HG03460 (cell line): ENCODE results near the gene XG.
"Not testable (repeated sequence)": the region's sequence is repeated elsewhere in the genome, so short reads cannot be mapped to it uniquely, and the experiment has no call there.

Source experiments
- ATAC-seq: cut with Tn5 transposase; IDR thresholded peaks from one replicate; pipeline ENCODE4 v1.9.1; 2021; ENCODE audit not compliant: unreplicated experiment

XG gene

GRCh38 chrX:2751874-2752300 lies at the start of gene XG:
Gene XG, plus strand, starts transcription at chrX:2752040. Its CDS starts 235 bp downstream, at chrX:2752275.
- not testable (repeated sequence) for ATAC-seq

- no peak for ATAC-seq
These were observed 47.9 kb upstream of the XG start for GRCh38 chrX:2703991-2704369.

DNA sequence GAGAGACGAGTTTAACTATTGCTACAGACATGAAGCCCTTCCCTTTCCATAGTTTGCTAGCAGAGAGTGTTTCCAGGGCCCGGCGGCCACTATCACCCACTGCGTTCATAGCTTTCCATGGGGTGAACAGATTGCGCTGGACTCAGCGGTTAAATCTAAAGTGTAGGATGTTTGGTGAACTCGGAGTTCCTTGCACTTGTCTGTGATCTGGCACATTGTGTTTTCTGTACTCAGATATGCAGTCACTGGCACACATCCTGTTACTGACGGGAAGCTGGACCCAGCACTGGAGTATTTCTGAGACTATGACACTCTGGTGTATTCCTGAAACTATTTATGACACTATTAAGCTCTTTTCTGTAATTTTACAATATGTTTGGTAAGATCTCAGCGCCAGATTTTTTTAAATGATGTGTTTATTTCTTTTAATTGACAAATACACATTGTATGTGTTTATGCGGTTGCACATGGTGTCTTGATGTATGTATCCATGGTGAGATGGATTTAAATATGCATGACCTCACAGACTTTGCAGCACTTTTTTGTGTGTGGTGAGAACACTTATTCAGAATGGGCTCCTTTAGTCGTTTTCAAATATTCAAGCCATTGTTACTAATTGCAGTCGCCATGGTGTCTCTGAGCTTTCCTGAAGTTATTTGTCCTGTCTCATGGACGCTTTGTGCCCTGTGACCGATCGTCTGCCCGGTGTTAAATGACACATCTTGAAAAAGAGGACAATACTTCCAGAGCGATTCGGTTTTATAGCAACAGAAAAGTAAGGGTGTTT lies 46.6 kb upstream of the XG start:
- ATAC-seq: no peak

GRCh38 chrX:2707334-2707760 lies 44.5 kb upstream of the XG start:
- ATAC-seq: peak; percentile 91

- no peak for ATAC-seq
These were observed 43.8 kb upstream of the XG start for GRCh38 chrX:2708021-2708420.

- no peak for ATAC-seq
These were observed 43.1 kb upstream of the XG start for GRCh38 chrX:2708592-2709188.

GRCh38 chrX:2709556-2709955 lies 42.3 kb upstream of the XG start:
- ATAC-seq: no peak

DNA sequence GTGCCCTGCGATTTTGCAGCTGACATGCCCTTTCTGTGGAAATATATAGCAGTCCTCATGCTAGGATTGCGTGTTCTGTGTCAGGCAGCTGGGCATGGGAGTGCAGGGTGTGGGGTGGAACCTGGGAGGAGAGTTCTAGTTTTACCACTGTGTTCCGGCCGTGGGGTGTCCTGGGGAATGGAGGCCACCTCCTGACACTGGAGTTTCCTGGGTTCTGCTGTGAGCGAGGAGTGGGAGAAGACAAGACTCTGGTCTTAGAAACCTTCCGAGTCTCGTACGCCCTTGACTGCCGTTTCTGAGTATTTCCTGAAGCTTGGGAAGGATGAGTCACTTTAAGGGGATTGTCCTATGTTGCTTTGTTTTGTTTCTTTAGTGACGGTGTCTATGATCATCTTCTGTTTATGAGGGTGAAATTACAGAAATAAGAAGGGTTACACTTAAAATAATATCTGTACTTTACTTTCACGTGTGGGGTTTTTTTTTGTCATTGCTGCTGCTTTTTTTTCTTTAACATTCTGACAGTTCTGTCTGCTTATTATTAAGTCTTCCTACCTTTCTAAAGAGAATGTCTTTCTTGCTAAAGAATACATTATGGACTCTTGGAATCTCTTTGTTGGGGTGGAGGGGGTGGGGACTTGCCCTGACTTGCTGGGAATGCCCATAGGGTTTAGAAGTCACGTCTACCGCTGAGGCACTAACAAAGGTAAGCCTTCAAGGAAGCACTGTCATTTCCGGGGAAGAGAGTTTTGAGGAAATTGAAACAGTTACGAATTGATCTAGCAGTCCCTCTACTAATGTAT lies 41.6 kb upstream of the XG start:
- no peak for ATAC-seq

DNA sequence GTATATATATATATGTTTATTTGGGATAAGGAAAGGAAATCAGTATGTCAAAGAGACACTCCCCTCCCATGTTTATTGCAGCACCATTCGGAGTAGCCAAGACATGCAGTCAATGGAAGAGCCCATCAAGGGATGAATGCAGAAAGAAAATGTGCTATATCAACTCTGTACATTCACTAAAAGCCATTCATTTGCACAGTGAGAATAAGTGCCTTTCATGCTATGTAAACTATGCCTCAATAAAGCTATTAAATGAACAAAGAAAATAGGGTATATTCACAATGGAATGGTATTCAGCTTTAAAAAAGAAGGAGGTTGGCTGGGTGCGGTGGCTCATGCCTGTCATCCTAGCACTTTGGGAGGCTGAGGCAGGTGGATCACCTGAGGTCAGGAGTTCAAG lies 40.4 kb upstream of the XG start:
- ATAC-seq: no peak

DNA sequence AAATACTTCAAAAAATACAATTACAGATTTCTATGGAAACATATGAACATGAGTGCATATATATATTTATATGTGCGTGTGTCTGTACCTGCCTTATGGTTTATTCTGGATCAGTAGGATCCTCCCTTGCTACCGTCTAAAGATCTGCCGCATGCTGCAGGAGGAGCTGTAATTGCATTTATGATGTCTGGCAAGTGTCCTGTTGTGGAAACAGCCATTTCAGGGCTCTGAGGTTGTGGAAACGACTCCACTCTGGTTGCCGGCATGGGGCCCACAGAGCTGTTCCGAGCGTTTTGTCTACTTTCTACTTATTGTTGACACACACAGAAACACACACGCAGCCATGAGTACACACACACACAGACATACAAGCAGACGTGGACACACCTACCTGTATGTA lies 39.4 kb upstream of the XG start:
- no peak for ATAC-seq

DNA sequence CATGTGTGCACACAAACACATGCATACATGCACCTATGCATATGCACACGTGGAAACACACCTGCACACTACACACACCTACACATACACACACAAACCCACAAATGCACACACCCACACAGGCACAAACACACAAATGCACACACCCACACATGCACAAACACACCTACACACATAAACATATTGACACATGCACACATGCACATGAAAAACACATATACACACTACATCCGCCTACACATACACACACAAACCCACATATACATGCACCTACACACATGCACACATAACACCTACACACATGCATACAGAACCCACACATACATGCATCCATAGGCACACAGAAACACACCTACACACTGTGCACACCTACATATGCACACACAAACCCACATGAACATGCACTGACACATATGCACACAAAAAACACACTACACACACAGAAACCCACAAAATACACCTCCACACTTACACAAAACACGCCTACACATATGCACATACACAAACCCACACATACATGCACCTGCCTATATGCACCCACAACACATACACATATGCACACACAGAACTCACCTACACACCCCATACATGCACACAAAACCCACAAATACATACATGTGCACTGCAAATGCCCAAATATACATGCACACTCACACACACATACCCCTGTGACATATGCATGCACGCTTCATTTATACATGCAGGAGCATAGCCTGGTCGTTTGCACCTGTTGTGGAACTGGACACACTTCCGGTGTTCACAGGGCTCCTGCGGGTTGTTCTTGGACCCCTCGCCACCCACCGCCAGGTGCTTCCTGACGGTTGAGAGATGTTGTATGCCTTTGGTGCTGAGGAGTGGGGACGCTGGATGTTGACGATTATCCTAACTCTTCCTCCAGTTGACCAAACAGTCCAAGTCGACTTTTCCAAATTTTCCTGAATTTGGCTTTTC lies 38.7 kb upstream of the XG start:
- no peak for ATAC-seq

DNA sequence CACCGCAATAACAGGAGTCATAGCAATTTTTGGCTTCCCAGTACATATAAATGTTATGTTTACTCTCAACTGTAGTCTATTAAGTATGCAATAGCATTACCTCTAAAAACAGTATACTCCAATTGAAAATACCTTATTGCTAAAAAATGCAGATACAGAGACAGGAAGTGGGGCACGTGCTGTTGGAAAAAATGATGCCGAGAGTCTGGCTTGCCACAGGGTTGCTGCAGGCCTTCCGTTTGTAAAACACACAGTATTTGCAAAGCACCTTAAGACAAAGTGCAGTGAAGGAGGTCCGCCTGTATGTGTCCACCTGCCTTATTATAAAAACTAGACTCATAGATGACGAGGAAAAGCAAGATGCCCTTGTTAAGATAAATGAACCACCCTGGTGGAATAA lies 37.3 kb upstream of the XG start:
- no peak for ATAC-seq

DNA sequence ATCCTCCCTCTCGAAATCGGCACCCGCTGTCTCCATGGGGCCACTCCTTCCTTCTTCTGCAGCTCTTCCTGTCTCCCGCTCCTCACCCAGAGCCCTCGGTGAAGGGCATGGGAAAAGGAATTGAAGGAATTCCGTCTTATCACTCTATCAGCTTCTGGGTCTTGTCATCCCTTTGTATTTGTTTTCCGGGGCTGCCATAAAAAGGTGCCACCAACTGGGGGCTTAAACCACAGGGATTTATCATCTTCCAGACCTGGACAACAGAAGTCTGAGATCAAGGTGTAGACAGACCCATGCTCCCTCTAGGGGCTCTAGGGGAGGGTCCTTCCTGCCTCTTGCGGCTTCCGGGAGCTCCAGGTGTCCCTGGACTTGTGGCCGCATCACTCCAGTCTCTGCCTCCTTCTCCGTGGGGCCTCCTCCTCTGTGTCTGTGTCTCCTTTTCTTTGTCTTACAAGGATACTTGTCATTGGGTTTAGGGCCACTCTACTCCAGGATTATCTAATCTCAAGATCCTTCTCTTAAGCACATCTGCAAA lies 36.7 kb upstream of the XG start:
- no peak for ATAC-seq

GRCh38 chrX:2717312-2717711 lies 34.5 kb upstream of the XG start:
- no peak for ATAC-seq

GRCh38 chrX:2718821-2719220 lies 33.0 kb upstream of the XG start:
- ATAC-seq: no peak

- no peak for ATAC-seq
These were observed 31.9 kb upstream of the XG start for GRCh38 chrX:2719774-2720447.

GRCh38 chrX:2723286-2723879 lies 28.5 kb upstream of the XG start:
- no peak for ATAC-seq

GRCh38 chrX:2727264-2727663 lies 24.6 kb upstream of the XG start:
- ATAC-seq: not testable (repeated sequence)

GRCh38 chrX:2732076-2732475 lies 19.8 kb upstream of the XG start:
- ATAC-seq: no peak

- ATAC-seq: no peak
These were observed 19.2 kb upstream of the XG start for GRCh38 chrX:2732649-2733048.
